ENCODE measurements around the gene NPC1.
"Not testable (repeated sequence)": the region's sequence is repeated elsewhere in the genome, so short reads cannot be mapped to it uniquely, and the experiment has no call there.

The NPC1 gene

GRCh38 chr18:23619388-23619881 lies 33.1 kb upstream of the NPC1 start:
- in situ Hi-C loops (cut with HindIII; ENCODE audit: low pct_unique_long_range_greater_than_20kb, low sequenced_read_pairs), result no loop called here
- TF ChIP-seq JUND (IDR thresholded peaks at IDR 0.05; ENCODE audit: low read depth), result no peak
- no peak for DNase-seq (ENCODE audit: low read depth in 1 of 2, low spot score in 1 of 2)

- in situ Hi-C loops (cut with HindIII; ENCODE audit: low pct_unique_long_range_greater_than_20kb, low sequenced_read_pairs), result no loop called here
Observed at GRCh38 chr18:23618862-23619387, 32.6 kb upstream of the NPC1 start.

GRCh38 chr18:23617412-23618014 lies 31.2 kb upstream of the NPC1 start:
- DNase-seq (ENCODE audit: low read depth in 1 of 2, low spot score in 1 of 2), result no peak
- TF ChIP-seq JUND (IDR thresholded peaks at IDR 0.05; ENCODE audit: low read depth), result no peak
- in situ Hi-C loops (cut with HindIII; ENCODE audit: low pct_unique_long_range_greater_than_20kb, low sequenced_read_pairs), result no loop called here

More at GRCh38 chr18:23618862-23619387, 32.6 kb upstream of the NPC1 start:
- TF ChIP-seq JUND (IDR thresholded peaks at IDR 0.05; ENCODE audit: low read depth), result no peak
- DNase-seq (ENCODE audit: low read depth in 1 of 2, low spot score in 1 of 2), result no peak

- no peak for TF ChIP-seq JUND (IDR thresholded peaks at IDR 0.05; ENCODE audit: low read depth)
- in situ Hi-C loops (cut with HindIII; ENCODE audit: low pct_unique_long_range_greater_than_20kb, low sequenced_read_pairs), result no loop called here
- no peak for DNase-seq (ENCODE audit: low read depth in 1 of 2, low spot score in 1 of 2)
Observed at GRCh38 chr18:23616258-23616657, 30.0 kb upstream of the NPC1 start.

GRCh38 chr18:23614891-23615290 lies 28.6 kb upstream of the NPC1 start:
- TF ChIP-seq JUND (IDR thresholded peaks at IDR 0.05; ENCODE audit: low read depth), result no peak
- DNase-seq (ENCODE audit: low read depth in 1 of 2, low spot score in 1 of 2), result no peak

GRCh38 chr18:23614413-23614812 lies 28.1 kb upstream of the NPC1 start:
- in situ Hi-C loops (cut with HindIII; ENCODE audit: low pct_unique_long_range_greater_than_20kb, low sequenced_read_pairs), result no loop called here
- TF ChIP-seq JUND (IDR thresholded peaks at IDR 0.05; ENCODE audit: low read depth), result no peak
- no peak for DNase-seq (ENCODE audit: low read depth in 1 of 2, low spot score in 1 of 2)

More at GRCh38 chr18:23614891-23615290, 28.6 kb upstream of the NPC1 start:
- in situ Hi-C loops (cut with HindIII; ENCODE audit: low pct_unique_long_range_greater_than_20kb, low sequenced_read_pairs), result no loop called here

- DNase-seq (ENCODE audit: low read depth in 1 of 2, low spot score in 1 of 2); in situ Hi-C loops (cut with HindIII; ENCODE audit: low pct_unique_long_range_greater_than_20kb, low sequenced_read_pairs): not testable (repeated sequence)
Observed at GRCh38 chr18:23613091-23613475, 26.8 kb upstream of the NPC1 start.

GRCh38 chr18:23612434-23613090 lies 26.3 kb upstream of the NPC1 start:
- no peak for TF ChIP-seq JUND (IDR thresholded peaks at IDR 0.05; ENCODE audit: low read depth)
- peak in 1 of 2 experiments; percentile 31 for DNase-seq (ENCODE audit: low read depth in 1 of 2, low spot score in 1 of 2)
- in situ Hi-C loops (cut with HindIII; ENCODE audit: low pct_unique_long_range_greater_than_20kb, low sequenced_read_pairs), result no loop called here

- in situ Hi-C loops (cut with HindIII; ENCODE audit: low pct_unique_long_range_greater_than_20kb, low sequenced_read_pairs), result no loop called here
- no peak for DNase-seq (ENCODE audit: low read depth in 1 of 2, low spot score in 1 of 2)
- TF ChIP-seq JUND (IDR thresholded peaks at IDR 0.05; ENCODE audit: low read depth), result no peak
Observed at GRCh38 chr18:23609390-23610023, 23.2 kb upstream of the NPC1 start.

GRCh38 chr18:23608211-23608610 lies 21.9 kb upstream of the NPC1 start:
- no peak for TF ChIP-seq JUND (IDR thresholded peaks at IDR 0.05; ENCODE audit: low read depth)
- DNase-seq (ENCODE audit: low read depth in 1 of 2, low spot score in 1 of 2), result no peak
- in situ Hi-C loops (cut with HindIII; ENCODE audit: low pct_unique_long_range_greater_than_20kb, low sequenced_read_pairs), result no loop called here

- TF ChIP-seq JUND (IDR thresholded peaks at IDR 0.05; ENCODE audit: low read depth), result no peak
- DNase-seq (ENCODE audit: low read depth in 1 of 2, low spot score in 1 of 2), result peak in 1 of 2 experiments; percentile 30
- in situ Hi-C loops (cut with HindIII; ENCODE audit: low pct_unique_long_range_greater_than_20kb, low sequenced_read_pairs), result no loop called here
Observed at GRCh38 chr18:23605941-23606340, 19.6 kb upstream of the NPC1 start.

- TF ChIP-seq JUND (IDR thresholded peaks at IDR 0.05; ENCODE audit: low read depth), result no peak
- DNase-seq (ENCODE audit: low read depth in 1 of 2, low spot score in 1 of 2), result no peak
- in situ Hi-C loops (cut with HindIII; ENCODE audit: low pct_unique_long_range_greater_than_20kb, low sequenced_read_pairs), result no loop called here
Observed at GRCh38 chr18:23599809-23600208, 13.5 kb upstream of the NPC1 start.

GRCh38 chr18:23596183-23596582 lies 9.9 kb upstream of the NPC1 start:
- in situ Hi-C loops (cut with HindIII; ENCODE audit: low pct_unique_long_range_greater_than_20kb, low sequenced_read_pairs), result no loop called here
- no peak for DNase-seq (ENCODE audit: low read depth in 1 of 2, low spot score in 1 of 2)
- no peak for TF ChIP-seq JUND (IDR thresholded peaks at IDR 0.05; ENCODE audit: low read depth)
